H1 (cell line): Measurements from ENCODE around the gene RNU6-9. TPM values are rescaled to one million over a fixed set of nuclear protein-coding genes. Genes with fewer than 3 reads are reported as not detected.

Source experiments
- CTBP2 ChIP-seq: IDR thresholded peaks from 2 replicates; pipeline ENCODE4 v1.7.0; 2011; ENCODE audit warnings: borderline replicate concordance, mild to moderate bottlenecking, moderate library complexity, mixed read lengths, low read length; ENCODE audit not compliant: insufficient read depth, insufficient read length
- FOSL1 ChIP-seq: IDR thresholded peaks from 2 replicates; pipeline ENCODE4 v1.6.1; 2011; ENCODE audit warnings: mild to moderate bottlenecking, low read depth, low read length, moderate library complexity; ENCODE audit not compliant: insufficient read depth
- POLR2A ChIP-seq, 2 experiments: IDR thresholded peaks; 1 replicate in 1 of 2; 2 replicates in 1 of 2; pipeline ENCODE4 v1.6.1; 2011; ENCODE audit warnings: low read depth in 2 of 2, low read length in 2 of 2, mild to moderate bottlenecking in 2 of 2; ENCODE audit errors: control extremely low read depth in 1 of 2
- POU5F1 ChIP-seq: IDR thresholded peaks from 2 replicates; pipeline ENCODE4 v1.6.1; 2011; ENCODE audit warnings: low read depth, mild to moderate bottlenecking, low read length, moderate library complexity
- RXRA ChIP-seq: IDR thresholded peaks from 2 replicates; pipeline ENCODE4 v1.6.1; 2011; ENCODE audit warnings: low read depth, mild to moderate bottlenecking, low read length, moderate library complexity; ENCODE audit not compliant: insufficient read depth
- SIX5 ChIP-seq: IDR thresholded peaks from 2 replicates; pipeline ENCODE4 v1.6.1; 2011; ENCODE audit warnings: mild to moderate bottlenecking, low read depth, low read length
- SUZ12 ChIP-seq: fragments of 200-600 bp; sonication (generic); IDR thresholded peaks from 2 replicates; pipeline ENCODE4 v1.6.1; 2012; ENCODE audit warnings: mild to moderate bottlenecking, inconsistent platforms, low read length, moderate library complexity, mixed read lengths
- TAF7 ChIP-seq: optimal IDR thresholded peaks from 2 replicates; pipeline ENCODE3; 2011; ENCODE audit warnings: low read depth, mild to moderate bottlenecking, inconsistent platforms, low read length, moderate library complexity, borderline replicate concordance
- TCF12 ChIP-seq: IDR thresholded peaks from 2 replicates; pipeline ENCODE4 v1.6.1; 2011; ENCODE audit warnings: low read depth, mild to moderate bottlenecking, low read length
- TEAD4 ChIP-seq: IDR thresholded peaks from 2 replicates; pipeline ENCODE4 v1.6.1; 2012; ENCODE audit warnings: low read depth, low read length, inconsistent platforms, mixed read lengths
- polyA plus RNA-seq, 7 experiments: library from polyadenylated mRNA; depleted of rRNA in 3 of 7; stranded (reverse) in 5 of 7; unstranded in 2 of 7; fragments of >200 nt in 5 of 7; fragments of 200-250 nt in 2 of 7; gene quantifications; 1 replicate in 5 of 7; 2 replicates in 1 of 7; 4 replicates in 1 of 7; pipeline versions ENCODE4 v1.2.1 to v1.2.3, GENCODE V29; 2011 to 2013; ENCODE audit warnings: missing spikeins in 2 of 7, mixed read lengths in 2 of 7
- total RNA-seq: library from RNA; stranded (reverse); fragmentation: NEBNext Ultra II Directional; extraction: Animal tissue kit (Norgen Biotek cat#: 25700); gene quantifications from 2 replicates; pipeline ENCODE4 v1.2.1, GENCODE V29; 2021
- TF ChIP-seq, protein P1 (sequence below): fragments of 300-600 bp; sonication (generic); IDR thresholded peaks from 2 replicates; pipeline ENCODE4 v1.7.1; 2012; ENCODE audit warnings: low read length, moderate library complexity, mild to moderate bottlenecking, inconsistent platforms; ENCODE audit not compliant: insufficient replicate concordance

RNU6-9 gene
- total and polyA plus RNA-seq, 2 of the 8 experiments (the other 6 are each of a cell fraction or from before 2014, with no cell fraction given), result not detected

DNA sequence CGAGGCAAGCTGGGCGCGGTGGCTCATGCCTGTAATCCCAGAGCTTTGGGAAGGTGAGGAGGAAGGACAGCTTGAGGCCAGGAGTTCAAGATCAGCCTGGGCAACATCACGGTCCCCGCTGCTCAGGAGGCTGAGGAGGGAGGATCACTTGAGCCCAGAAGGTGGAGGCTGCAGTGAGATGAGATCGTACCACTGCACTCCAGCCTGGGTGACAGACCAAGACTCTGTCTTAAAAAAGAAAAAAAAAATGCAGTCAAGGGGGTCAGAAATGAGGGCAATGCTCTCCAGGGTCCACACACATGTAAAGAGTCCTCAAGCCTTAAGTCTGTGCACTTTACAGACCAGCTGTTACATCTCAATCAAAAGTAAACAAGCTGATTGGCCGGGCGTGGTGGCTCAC lies 11.3 kb downstream of the RNU6-9 start (continued):
- TF ChIP-seq, protein P1, sequence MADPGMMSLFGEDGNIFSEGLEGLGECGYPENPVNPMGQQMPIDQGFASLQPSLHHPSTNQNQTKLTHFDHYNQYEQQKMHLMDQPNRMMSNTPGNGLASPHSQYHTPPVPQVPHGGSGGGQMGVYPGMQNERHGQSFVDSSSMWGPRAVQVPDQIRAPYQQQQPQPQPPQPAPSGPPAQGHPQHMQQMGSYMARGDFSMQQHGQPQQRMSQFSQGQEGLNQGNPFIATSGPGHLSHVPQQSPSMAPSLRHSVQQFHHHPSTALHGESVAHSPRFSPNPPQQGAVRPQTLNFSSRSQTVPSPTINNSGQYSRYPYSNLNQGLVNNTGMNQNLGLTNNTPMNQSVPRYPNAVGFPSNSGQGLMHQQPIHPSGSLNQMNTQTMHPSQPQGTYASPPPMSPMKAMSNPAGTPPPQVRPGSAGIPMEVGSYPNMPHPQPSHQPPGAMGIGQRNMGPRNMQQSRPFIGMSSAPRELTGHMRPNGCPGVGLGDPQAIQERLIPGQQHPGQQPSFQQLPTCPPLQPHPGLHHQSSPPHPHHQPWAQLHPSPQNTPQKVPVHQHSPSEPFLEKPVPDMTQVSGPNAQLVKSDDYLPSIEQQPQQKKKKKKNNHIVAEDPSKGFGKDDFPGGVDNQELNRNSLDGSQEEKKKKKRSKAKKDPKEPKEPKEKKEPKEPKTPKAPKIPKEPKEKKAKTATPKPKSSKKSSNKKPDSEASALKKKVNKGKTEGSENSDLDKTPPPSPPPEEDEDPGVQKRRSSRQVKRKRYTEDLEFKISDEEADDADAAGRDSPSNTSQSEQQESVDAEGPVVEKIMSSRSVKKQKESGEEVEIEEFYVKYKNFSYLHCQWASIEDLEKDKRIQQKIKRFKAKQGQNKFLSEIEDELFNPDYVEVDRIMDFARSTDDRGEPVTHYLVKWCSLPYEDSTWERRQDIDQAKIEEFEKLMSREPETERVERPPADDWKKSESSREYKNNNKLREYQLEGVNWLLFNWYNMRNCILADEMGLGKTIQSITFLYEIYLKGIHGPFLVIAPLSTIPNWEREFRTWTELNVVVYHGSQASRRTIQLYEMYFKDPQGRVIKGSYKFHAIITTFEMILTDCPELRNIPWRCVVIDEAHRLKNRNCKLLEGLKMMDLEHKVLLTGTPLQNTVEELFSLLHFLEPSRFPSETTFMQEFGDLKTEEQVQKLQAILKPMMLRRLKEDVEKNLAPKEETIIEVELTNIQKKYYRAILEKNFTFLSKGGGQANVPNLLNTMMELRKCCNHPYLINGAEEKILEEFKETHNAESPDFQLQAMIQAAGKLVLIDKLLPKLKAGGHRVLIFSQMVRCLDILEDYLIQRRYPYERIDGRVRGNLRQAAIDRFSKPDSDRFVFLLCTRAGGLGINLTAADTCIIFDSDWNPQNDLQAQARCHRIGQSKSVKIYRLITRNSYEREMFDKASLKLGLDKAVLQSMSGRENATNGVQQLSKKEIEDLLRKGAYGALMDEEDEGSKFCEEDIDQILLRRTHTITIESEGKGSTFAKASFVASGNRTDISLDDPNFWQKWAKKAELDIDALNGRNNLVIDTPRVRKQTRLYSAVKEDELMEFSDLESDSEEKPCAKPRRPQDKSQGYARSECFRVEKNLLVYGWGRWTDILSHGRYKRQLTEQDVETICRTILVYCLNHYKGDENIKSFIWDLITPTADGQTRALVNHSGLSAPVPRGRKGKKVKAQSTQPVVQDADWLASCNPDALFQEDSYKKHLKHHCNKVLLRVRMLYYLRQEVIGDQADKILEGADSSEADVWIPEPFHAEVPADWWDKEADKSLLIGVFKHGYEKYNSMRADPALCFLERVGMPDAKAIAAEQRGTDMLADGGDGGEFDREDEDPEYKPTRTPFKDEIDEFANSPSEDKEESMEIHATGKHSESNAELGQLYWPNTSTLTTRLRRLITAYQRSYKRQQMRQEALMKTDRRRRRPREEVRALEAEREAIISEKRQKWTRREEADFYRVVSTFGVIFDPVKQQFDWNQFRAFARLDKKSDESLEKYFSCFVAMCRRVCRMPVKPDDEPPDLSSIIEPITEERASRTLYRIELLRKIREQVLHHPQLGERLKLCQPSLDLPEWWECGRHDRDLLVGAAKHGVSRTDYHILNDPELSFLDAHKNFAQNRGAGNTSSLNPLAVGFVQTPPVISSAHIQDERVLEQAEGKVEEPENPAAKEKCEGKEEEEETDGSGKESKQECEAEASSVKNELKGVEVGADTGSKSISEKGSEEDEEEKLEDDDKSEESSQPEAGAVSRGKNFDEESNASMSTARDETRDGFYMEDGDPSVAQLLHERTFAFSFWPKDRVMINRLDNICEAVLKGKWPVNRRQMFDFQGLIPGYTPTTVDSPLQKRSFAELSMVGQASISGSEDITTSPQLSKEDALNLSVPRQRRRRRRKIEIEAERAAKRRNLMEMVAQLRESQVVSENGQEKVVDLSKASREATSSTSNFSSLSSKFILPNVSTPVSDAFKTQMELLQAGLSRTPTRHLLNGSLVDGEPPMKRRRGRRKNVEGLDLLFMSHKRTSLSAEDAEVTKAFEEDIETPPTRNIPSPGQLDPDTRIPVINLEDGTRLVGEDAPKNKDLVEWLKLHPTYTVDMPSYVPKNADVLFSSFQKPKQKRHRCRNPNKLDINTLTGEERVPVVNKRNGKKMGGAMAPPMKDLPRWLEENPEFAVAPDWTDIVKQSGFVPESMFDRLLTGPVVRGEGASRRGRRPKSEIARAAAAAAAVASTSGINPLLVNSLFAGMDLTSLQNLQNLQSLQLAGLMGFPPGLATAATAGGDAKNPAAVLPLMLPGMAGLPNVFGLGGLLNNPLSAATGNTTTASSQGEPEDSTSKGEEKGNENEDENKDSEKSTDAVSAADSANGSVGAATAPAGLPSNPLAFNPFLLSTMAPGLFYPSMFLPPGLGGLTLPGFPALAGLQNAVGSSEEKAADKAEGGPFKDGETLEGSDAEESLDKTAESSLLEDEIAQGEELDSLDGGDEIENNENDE, result no peak
- TF ChIP-seq POLR2A (IDR thresholded peaks at IDR 0.05; ENCODE audit: control extremely low read depth in 1 of 2, low read depth in 2 of 2, low read length in 2 of 2) (no peak), FOSL1 (no peak), TCF12 (no peak), TEAD4 (no peak), SUZ12 (no peak), TAF7 (no peak), POU5F1 (no peak), CTBP2 (no peak), SIX5 (no peak), RXRA (no peak)
